SKM-1 (cell line): ENCODE data around the gene FGGY.
A peak's percentile ranks its signal among the peaks of the same experiment; 100 is the strongest.
"Not testable (repeated sequence)": the region's sequence is repeated elsewhere in the genome, so short reads cannot be mapped to it uniquely, and the experiment has no call there.

Experiments
- DNase-seq: peaks from one replicate; lab custom pipeline; 2025; ENCODE audit not compliant: unreplicated experiment; lab: John Stamatoyannopoulos, UW

The FGGY gene

DNA sequence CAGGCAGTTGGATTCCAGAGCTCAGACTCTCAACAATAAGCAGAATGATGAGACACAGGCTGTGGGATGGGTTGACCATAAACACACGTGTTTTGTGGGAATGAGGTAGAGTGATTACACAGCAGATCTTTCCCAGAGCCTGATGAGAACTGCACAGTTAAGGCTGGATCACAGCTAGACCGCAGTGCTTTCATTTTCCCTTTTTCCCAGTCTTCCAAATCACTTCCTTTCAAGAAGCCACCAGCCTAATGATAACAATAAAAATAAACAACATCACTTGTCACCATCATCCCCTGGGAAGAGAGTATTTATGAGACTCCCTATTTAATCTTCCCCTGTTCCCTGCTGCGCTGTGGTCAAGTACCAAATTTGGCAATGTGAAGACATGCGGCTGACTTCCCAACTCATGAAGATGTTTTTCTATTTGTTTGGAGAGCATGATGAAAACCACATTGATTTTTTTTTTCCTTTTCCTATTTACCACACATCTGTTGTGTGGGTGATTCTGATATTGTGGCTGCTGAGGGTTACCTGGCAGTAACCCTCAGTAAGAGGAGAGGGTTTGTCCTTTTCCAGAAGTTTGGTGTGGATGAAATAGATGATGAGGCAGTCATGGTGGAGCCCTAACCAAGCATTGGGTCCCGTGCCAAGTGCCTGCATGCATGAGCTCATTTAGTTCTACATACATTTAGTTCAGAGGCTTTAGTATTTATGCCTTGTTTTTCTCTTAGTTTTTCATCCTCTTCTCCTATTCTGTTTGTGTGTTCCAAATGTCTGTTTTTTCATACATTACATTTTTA, 268.9 kb downstream of the FGGY start:
- no peak for DNase-seq

- DNase-seq, result no peak
Measured at GRCh38 chr1:59568158-59568935, 271.5 kb downstream of the FGGY start.

DNA sequence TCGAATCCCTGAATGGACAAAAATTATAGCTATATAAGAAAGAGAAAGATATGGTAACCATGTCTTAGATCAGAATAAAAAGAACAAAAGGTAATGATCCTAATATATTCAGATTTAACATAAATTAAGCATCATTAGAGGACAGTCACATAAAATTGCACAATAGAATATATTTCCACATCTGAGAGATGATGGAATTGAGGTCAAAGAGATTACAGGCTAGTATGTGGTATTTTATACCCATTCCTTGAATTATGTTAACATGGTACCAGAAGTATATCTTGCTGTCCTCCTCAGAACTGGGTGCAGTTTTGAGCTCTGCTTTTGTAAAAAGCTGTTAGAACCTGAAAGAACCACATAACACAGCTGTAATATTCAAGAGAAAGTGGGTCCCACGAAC, 272.3 kb downstream of the FGGY start:
- DNase-seq, result no peak

- DNase-seq, result peak; percentile 80
Measured at GRCh38 chr1:59570524-59570923, 273.6 kb downstream of the FGGY start.

DNA sequence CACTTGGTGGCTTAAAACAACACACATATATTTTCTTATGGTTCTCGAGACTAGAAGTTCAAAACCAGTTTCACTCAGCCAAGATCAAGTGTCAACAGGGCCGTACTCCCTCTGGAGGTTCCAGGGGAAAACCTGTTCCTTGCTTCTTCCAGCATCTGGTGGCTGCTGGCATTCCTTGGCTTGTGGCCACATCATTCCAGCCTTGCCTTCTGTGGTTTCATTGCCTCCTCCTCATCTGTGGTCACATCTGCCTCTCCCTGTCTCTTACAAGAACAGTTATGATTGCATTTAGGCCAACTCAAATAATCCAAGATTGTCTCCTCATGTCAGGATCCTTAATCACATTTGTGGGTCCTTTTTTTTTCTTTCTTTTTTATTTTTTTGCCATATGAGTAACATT, 277.2 kb downstream of the FGGY start:
- no peak for DNase-seq

DNA sequence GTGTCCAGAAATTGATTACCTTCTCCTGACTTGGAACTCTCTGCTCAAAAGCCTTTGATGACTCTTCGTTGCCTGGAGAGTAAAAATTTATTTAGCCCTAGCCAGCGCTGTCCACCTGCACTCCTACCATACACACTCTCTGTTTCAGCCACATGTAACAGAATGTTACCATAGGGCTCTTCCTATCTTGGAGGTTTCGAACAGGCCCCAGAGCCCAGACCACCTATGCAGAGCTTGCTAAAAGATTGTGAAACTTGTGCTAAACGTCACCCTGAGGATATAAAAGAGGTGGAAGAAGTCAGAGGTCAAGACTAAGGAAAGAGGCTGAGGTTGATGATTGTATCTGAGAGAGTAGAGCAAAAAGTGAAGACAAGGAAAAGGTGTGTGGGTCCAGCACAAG, 280.9 kb downstream of the FGGY start:
- no peak for DNase-seq

- DNase-seq, result no peak
Measured at GRCh38 chr1:59579222-59579621, 282.3 kb downstream of the FGGY start.

- DNase-seq, result no peak
Measured at GRCh38 chr1:59580257-59580656, 283.4 kb downstream of the FGGY start.

DNA sequence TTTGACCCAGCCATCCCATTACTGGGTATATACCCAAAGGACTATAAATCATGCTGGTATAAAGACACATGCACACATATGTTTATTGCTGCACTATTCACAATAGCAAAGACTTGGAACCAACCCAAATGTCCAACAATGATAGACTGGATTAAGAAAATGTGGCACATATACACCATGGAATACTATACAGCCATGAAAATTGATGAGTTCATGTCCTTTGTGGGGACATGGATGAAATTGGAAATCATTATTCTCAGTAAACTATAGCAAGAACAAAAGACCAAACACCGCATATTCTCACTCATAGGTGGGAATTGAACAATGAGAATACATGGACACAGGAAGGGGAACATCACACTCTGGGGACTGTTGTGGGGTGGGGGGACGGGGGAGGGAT, 295.5 kb downstream of the FGGY start:
- not testable (repeated sequence) for DNase-seq

DNA sequence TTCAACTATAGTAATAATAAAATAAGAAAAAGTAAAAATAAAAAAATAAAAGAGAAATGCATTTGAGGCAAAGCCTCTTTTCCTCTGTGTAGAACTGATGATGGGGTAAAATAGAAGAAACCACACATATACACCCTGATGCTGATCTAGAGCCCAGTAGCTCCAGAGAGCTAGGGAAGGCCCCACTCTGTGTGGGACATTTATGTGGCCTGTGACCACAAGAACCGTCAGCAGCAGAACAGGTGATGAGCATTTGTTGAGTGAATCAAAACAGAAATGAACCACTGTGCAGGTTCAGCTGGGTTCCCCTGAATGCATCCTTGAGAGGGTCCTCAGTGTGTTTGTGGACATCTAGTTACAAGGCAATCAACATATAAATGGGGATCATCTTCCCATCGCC, 296.0 kb downstream of the FGGY start:
- DNase-seq, result no peak

GRCh38 chr1:59593798-59594790, 297.2 kb downstream of the FGGY start:
- no peak for DNase-seq

- DNase-seq, result no peak
Measured at GRCh38 chr1:59595774-59596173, 298.9 kb downstream of the FGGY start.

GRCh38 chr1:59596432-59596831, 299.5 kb downstream of the FGGY start:
- no peak for DNase-seq

DNA sequence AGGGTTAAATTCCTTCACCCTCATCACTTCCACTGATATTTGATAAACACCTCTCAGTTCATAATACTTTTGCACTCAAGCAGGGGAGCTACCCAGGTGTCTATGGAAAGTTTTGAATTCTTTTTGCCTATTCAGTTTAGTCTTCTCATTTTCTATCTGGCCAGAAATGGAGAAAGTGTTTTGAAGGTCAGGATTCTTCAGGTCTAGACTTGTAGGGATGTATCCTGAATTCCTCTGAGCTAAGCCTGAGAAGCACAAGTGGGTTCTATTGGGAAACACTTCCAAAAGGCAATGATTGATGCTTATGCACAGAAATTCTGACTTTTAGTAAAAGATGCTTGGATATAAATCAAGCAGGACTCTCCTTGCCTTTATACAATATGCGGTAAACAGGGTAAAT, 300.1 kb downstream of the FGGY start:
- no peak for DNase-seq

GRCh38 chr1:59597420-59598119, 300.7 kb downstream of the FGGY start:
- DNase-seq, result no peak

- no peak for DNase-seq
Measured at GRCh38 chr1:59598120-59598440, 301.2 kb downstream of the FGGY start.

GRCh38 chr1:59601041-59601441, 304.1 kb downstream of the FGGY start:
- DNase-seq, result no peak

GRCh38 chr1:59601811-59602210, 304.9 kb downstream of the FGGY start:
- DNase-seq, result no peak

DNA sequence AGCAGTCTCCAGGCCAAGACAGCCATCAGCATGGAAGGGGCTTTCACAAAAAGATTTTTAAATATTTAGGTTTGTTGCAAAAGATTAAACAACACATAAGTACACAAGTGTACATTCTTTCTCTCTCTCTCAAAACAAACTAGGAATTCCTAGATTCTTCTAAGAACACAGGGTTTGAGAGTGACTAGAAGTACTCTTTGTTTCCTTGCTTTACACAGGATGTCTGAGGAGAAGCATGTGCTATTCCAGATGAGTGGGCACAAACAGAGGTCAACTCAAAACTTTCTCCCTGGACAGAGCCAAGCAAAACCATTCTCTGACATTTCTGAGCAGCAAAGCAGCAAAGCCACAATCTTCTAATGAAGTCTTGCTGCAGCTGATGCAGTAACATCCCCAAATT, 307.3 kb downstream of the FGGY start:
- DNase-seq, result no peak

DNA sequence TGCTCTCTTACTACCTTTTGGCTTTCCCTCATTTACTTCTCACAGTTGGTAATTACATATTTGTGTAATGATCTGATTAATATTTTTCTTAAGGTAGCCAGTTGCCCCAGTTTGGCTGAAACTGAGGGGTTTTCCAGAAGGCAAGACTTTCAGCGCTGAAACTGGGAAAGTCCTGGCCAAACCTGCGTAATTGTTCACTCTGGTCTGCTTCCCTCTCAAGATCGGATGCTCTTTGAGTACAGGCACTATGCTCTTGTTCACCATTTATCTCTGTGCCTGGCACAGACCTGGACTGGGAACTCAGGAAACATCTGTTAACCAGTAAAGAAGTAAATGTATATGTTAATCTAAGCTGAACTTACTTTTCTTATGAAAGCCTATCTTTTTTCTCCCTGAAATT, 308.3 kb downstream of the FGGY start:
- DNase-seq, result no peak

DNA sequence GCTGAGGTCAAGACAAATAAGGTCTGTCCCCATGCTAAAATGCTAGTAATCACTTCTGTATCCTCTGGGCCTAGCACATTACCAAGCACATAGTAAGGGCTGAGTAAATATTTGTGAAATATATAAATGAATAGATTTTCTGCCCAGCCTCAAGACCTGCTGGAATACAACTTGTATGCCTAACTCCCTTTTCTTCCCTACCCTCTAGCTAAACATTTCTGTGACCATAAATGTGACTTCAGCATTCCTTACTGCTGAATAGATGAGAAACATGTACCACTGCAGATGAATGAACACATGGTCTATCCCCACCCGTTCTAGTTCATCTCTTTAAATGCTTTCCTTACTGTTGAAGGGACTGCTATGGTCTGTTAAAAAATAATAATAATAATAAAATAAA, 308.9 kb downstream of the FGGY start:
- no peak for DNase-seq
